A172 (cell line): ENCODE data around the gene KIF1B. TPM values are rescaled to one million over a fixed set of nuclear protein-coding genes. Genes with fewer than 3 reads are reported as not detected.

Experiments used
- DNase-seq: peaks from one replicate; pipeline ENCODE4 v3.0.0-alpha.2; 2015; ENCODE audit warnings: low spot score
- total RNA-seq: library from RNA; depleted of rRNA; stranded (reverse); fragments of >200 nt; shearing (Covaris generic); gene quantifications from 2 replicates; pipeline ENCODE4 v1.2.3, GENCODE V29; 2014

Gene KIF1B
- total RNA-seq, 1 experiment from 2014 or later: 18.9 TPM

GRCh38 chr1:10283318-10283984 lies 73.1 kb downstream of the KIF1B start:
- DNase-seq: peak; percentile 5

GRCh38 chr1:10286244-10286643 lies 75.9 kb downstream of the KIF1B start:
- DNase-seq: no peak

GRCh38 chr1:10287023-10287645 lies 76.8 kb downstream of the KIF1B start:
- DNase-seq: no peak

- no peak for DNase-seq
Measured at GRCh38 chr1:10288029-10288615, 77.8 kb downstream of the KIF1B start.

GRCh38 chr1:10291705-10292104 lies 81.3 kb downstream of the KIF1B start:
- no peak for DNase-seq

- no peak for DNase-seq
Measured at GRCh38 chr1:10292188-10292587, 81.8 kb downstream of the KIF1B start.

GRCh38 chr1:10295481-10296085 lies 85.2 kb downstream of the KIF1B start:
- DNase-seq: no peak

GRCh38 chr1:10299151-10299550 lies 88.8 kb downstream of the KIF1B start:
- DNase-seq: no peak

- DNase-seq: no peak
Measured at GRCh38 chr1:10302416-10302815, 92.0 kb downstream of the KIF1B start.

- DNase-seq: no peak
Measured at GRCh38 chr1:10304295-10304694, 93.9 kb downstream of the KIF1B start.

- DNase-seq: no peak
Measured at GRCh38 chr1:10306435-10306834, 96.1 kb downstream of the KIF1B start.

- no peak for DNase-seq
Measured at GRCh38 chr1:10308001-10308400, 97.6 kb downstream of the KIF1B start.

GRCh38 chr1:10309243-10310011 lies 99.1 kb downstream of the KIF1B start:
- no peak for DNase-seq

GRCh38 chr1:10316752-10317151 lies 106.4 kb downstream of the KIF1B start:
- DNase-seq: no peak

- no peak for DNase-seq
Measured at GRCh38 chr1:10319750-10320149, 109.4 kb downstream of the KIF1B start.

- no peak for DNase-seq
Measured at GRCh38 chr1:10320336-10320735, 110.0 kb downstream of the KIF1B start.

- DNase-seq: no peak
Measured at GRCh38 chr1:10322821-10323220, 112.5 kb downstream of the KIF1B start.

GRCh38 chr1:10324627-10325026 lies 114.3 kb downstream of the KIF1B start:
- DNase-seq: no peak

GRCh38 chr1:10325521-10325920 lies 115.2 kb downstream of the KIF1B start:
- no peak for DNase-seq

- DNase-seq: no peak
Measured at GRCh38 chr1:10326251-10326650, 115.9 kb downstream of the KIF1B start.

GRCh38 chr1:10328180-10328963 lies 118.0 kb downstream of the KIF1B start:
- no peak for DNase-seq
